GM21528 (cell line): ENCODE results near the gene SAXO2.
"Not testable (repeated sequence)": the region's sequence is repeated elsewhere in the genome, so short reads cannot be mapped to it uniquely, and the experiment has no call there.

Experiments used
- ATAC-seq: cut with Tn5 transposase; IDR thresholded peaks from one replicate; pipeline ENCODE4 v1.9.1; 2021; ENCODE audit warnings: mild to moderate bottlenecking, moderate library complexity; ENCODE audit not compliant: unreplicated experiment, low FRiP score

The SAXO2 gene

DNA sequence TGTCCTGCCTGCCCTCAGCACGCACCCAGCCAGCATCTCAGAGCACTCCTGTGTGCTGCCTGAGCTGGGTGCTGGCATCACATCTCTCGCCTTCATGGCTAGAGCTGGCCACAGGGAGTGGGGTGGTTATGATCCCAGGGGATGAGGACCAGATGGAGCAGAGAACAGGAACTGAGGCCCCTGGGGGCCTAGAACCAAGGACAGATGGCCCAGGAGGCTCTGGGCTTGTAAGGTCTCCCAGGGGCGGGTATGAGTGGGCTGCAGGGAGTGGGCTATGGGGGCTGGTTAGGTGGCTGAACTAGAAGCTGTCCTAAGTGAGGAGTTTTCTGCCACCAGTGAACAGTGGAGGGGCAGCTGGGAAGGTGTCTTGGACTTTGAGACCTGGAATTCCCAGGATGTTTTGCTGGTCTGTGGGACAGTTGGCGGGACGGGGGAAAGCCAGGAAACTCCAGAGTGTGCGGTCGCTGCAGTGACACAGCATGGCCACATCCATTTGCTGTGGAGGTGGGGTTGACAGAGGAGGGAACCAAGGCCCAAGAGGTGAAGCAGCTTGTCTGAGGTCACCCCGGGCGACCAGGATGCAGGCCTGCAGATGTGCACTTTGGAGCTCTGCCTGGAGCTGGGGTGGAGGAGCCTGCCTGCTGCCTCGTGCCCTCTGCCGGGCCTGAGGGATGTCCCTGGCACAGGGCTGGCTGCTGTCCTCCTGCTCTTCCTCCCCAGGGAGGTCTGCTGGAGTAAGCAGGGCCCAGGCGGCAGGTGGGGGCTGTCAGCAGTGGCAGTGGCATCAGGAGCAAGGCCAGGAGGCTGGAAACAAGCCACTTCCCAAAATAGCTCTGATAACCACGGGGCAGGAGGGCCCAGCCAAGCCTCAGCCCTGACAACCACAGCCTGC is 70.3 kb downstream of the SAXO2 start:
- not testable (repeated sequence) for ATAC-seq

GRCh38 chr15:82333603-82334553 is 71.3 kb downstream of the SAXO2 start:
- not testable (repeated sequence) for ATAC-seq
